CD4-positive, alpha-beta T cell (primary cell): ENCODE measurements around the gene ITPRID2. TPM values are rescaled to one million over a fixed set of nuclear protein-coding genes. Genes with fewer than 3 reads are reported as not detected.

Experiments used
- ATAC-seq: fragments of 200-7000 bp; cut with Tn5 transposase; one replicate; pipeline ENCODE4 v1.10.0; 2022; ENCODE audit warnings: mild to moderate bottlenecking; ENCODE audit not compliant: poor library complexity
- CTCF ChIA-PET: fragments of 350-600 bp; sonication (Branson Sonifier 250); formaldehyde crosslinking; loops from one replicate; lab custom pipeline; 2021; ENCODE audit warnings: antibody characterized with exemption, inconsistent platforms; lab: Charles Lee
- POLR2A ChIA-PET: fragments of 350-600 bp; sonication (Branson Sonifier 250); formaldehyde crosslinking; loops from one replicate; lab custom pipeline; 2021; ENCODE audit warnings: antibody characterized with exemption, inconsistent platforms; lab: Charles Lee
- DNase-seq, 14 experiments: peaks; one replicate each; pipeline ENCODE4 v3.0.0-alpha.2; 2013 to 2020; ENCODE audit warnings: mixed read lengths in 2 of 14
- H3K27ac ChIP-seq, 2 donors: one replicate each; pipeline versions ENCODE4 v1.5.1 to v1.7.0; 2013; ENCODE audit warnings: low read length in 2 of 2, low read depth in 1 of 2, mild to moderate bottlenecking in 1 of 2
- H3K27me3 ChIP-seq, 2 experiments: 1 replicate in 1 of 2; 2 replicates in 1 of 2; pipeline versions ENCODE4 v1.6.1 to v1.7.0; 2013; ENCODE audit warnings: low read length in 2 of 2, control low read depth in 1 of 2, mild to moderate bottlenecking in 1 of 2, moderate library complexity in 1 of 2; ENCODE audit not compliant: insufficient read depth in 2 of 2, control insufficient read depth in 1 of 2
- H3K36me3 ChIP-seq: one replicate; pipeline ENCODE4 v1.6.1; 2013; ENCODE audit warnings: low read length, control low read depth; ENCODE audit not compliant: insufficient read depth
- H3K4me1 ChIP-seq: one replicate; pipeline ENCODE4 v1.6.1; 2013; ENCODE audit warnings: low read length, control low read depth; ENCODE audit not compliant: insufficient read depth
- H3K4me3 ChIP-seq: one replicate; pipeline ENCODE4 v1.5.1; 2013; ENCODE audit warnings: mild to moderate bottlenecking, low read length, moderate library complexity
- H3K9me3 ChIP-seq, 2 experiments: 1 replicate in 1 of 2; 2 replicates in 1 of 2; pipeline versions ENCODE4 v1.6.1 to v1.7.0; 2013; ENCODE audit warnings: low read length in 2 of 2, mild to moderate bottlenecking in 2 of 2, control low read depth in 1 of 2, moderate library complexity in 1 of 2; ENCODE audit not compliant: control insufficient read depth in 1 of 2, insufficient read depth in 1 of 2
- H3K27ac Mint-ChIP-seq: one replicate; pipeline ENCODE4 v1.8.0; 2020; ENCODE audit warnings: mixed read lengths
- H3K27me3 Mint-ChIP-seq: one replicate; pipeline ENCODE4 v1.8.0; 2021; ENCODE audit warnings: mixed read lengths
- H3K36me3 Mint-ChIP-seq: one replicate; pipeline ENCODE4 v1.8.0; 2021; ENCODE audit warnings: low read depth, mixed read lengths
- H3K4me1 Mint-ChIP-seq: one replicate; pipeline ENCODE4 v1.8.0; 2021; ENCODE audit warnings: low read depth, mixed read lengths
- H3K4me3 Mint-ChIP-seq: one replicate; pipeline ENCODE4 v1.8.0; 2020; ENCODE audit warnings: mild to moderate bottlenecking, mixed read lengths
- H3K9me3 Mint-ChIP-seq: one replicate; pipeline ENCODE4 v1.8.0; 2020; ENCODE audit warnings: mixed read lengths
- intact Hi-C, 2 experiments: fragments of 100-400 bp; cut with DNase I in 1 of 2; cut with micrococcal nuclease in 1 of 2; formaldehyde crosslinking; loops; one replicate each; pipeline versions ENCODE4 v1.15.1 to v1.9.0; 2023 to 2025; cut with DNase I, micrococcal nuclease
- total RNA-seq, 174 experiments: library from RNA in 2 of 174; stranded (reverse) in 2 of 174; gene quantifications; one replicate each; pipeline ENCODE4 v1.2.3 and lab custom pipeline; 2021 to 2026
- TF ChIP-seq, protein P1 (sequence below): fragments of 200-600 bp; IDR thresholded peaks from one replicate; pipeline ENCODE4 v1.8.0; 2022; ENCODE audit warnings: antibody characterized with exemption, mild to moderate bottlenecking

Gene ITPRID2
- total RNA-seq, 2 experiments from 2014 or later: 75.8 to 79.7 TPM

DNA sequence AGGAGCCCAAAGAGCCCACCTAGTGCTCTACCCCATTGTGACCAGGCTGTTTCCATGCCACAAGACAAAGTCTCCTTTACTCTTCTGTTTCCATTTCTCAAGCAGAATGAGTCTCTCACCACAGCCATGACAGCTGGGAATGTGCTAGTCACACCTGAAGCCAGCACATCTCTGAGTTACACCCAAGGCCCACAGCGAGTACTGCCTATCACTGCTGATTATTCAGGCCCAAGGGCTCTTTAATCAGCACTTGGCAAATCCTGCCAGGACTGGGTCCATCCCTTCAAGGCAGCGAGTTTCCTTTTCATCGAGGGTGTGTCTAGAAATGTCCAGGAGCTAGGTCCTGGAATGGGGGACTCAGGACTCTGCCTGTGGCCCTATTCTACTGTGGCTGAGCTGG is 79.5 kb downstream of the ITPRID2 start:
- ATAC-seq (no peak), DNase-seq (no peak)
- Mint-ChIP-seq H3K4me1 (no peaks in the 10 kb centered on the region), H3K27me3 (peaks cover 21% of the 10 kb centered on the region), H3K36me3 (no peaks in the 10 kb centered on the region), H3K27ac (no peak overlapping the region), H3K9me3 (peaks cover 9% of the 10 kb centered on the region), H3K4me3 (no peak overlapping the region)
- POLR2A ChIA-PET: no interaction called here
- Histone ChIP-seq H3K9me3 (peaks cover 0 to 6% of the 10 kb centered on the region in 2 experiments), H3K4me1 (no peaks in the 10 kb centered on the region), H3K36me3 (no peaks in the 10 kb centered on the region), H3K4me3 (no peak overlapping the region), H3K27ac (no peak overlapping the region), H3K27me3 (peaks cover 3 to 7% of the 10 kb centered on the region in 2 experiments)
- CTCF ChIA-PET: no interaction called here
- intact Hi-C loops: no loop called here
- TF ChIP-seq, protein P1, sequence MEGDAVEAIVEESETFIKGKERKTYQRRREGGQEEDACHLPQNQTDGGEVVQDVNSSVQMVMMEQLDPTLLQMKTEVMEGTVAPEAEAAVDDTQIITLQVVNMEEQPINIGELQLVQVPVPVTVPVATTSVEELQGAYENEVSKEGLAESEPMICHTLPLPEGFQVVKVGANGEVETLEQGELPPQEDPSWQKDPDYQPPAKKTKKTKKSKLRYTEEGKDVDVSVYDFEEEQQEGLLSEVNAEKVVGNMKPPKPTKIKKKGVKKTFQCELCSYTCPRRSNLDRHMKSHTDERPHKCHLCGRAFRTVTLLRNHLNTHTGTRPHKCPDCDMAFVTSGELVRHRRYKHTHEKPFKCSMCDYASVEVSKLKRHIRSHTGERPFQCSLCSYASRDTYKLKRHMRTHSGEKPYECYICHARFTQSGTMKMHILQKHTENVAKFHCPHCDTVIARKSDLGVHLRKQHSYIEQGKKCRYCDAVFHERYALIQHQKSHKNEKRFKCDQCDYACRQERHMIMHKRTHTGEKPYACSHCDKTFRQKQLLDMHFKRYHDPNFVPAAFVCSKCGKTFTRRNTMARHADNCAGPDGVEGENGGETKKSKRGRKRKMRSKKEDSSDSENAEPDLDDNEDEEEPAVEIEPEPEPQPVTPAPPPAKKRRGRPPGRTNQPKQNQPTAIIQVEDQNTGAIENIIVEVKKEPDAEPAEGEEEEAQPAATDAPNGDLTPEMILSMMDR: no peak

DNA sequence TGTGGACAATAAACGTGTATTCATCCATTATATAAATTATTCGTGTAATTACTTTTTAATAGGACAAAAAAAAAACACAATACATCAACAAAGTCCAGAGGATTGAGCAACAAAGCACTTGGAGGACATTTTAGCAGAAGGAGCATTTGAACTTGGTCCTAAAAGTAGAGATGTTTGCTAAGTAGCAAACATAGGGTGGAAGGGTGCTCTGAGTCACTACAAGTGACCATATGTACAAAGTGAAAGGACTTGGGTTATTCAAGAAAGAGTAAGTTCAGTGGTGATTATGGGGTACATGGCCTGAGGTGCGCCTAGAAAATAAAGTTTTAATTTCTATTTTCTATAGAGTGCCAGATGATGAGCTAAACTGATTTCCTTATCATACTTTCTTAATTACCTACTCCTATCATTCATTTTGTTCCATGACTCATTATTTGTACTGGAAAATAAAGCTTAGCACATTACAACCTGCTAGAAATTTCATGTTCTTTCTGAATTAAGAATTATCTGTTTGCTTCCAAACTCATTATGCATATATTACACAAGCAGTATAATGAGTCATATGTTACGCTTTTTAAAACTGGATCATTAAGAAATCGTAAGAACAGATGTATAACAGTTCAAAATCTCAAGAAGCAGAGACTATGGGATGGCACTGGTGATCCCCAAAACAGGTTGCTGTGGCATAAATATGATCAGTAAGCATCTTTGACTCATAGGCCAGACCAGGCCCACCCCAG is 81.1 kb downstream of the ITPRID2 start:
- Histone ChIP-seq H3K27me3 (peaks cover 3 to 7% of the 10 kb centered on the region in 2 experiments), H3K4me3 (no peak overlapping the region), H3K27ac (no peak overlapping the region), H3K4me1 (no peaks in the 10 kb centered on the region), H3K9me3 (peaks cover 0 to 6% of the 10 kb centered on the region in 2 experiments), H3K36me3 (no peaks in the 10 kb centered on the region)
- H3K4me1 Mint-ChIP-seq: no peaks in the 10 kb centered on the region
- H3K27me3 Mint-ChIP-seq: peaks cover 21% of the 10 kb centered on the region
- H3K9me3 Mint-ChIP-seq: peaks cover 9% of the 10 kb centered on the region
- no peak for DNase-seq
- TF ChIP-seq, protein P1: no peak
- ATAC-seq: no peak
- ChIA-PET POLR2A (no interaction called here), CTCF (no interaction called here)
- no peak overlapping the region for H3K4me3 Mint-ChIP-seq
- H3K27ac Mint-ChIP-seq: no peak overlapping the region
- intact Hi-C loops: no loop called here
- no peaks in the 10 kb centered on the region for H3K36me3 Mint-ChIP-seq

DNA sequence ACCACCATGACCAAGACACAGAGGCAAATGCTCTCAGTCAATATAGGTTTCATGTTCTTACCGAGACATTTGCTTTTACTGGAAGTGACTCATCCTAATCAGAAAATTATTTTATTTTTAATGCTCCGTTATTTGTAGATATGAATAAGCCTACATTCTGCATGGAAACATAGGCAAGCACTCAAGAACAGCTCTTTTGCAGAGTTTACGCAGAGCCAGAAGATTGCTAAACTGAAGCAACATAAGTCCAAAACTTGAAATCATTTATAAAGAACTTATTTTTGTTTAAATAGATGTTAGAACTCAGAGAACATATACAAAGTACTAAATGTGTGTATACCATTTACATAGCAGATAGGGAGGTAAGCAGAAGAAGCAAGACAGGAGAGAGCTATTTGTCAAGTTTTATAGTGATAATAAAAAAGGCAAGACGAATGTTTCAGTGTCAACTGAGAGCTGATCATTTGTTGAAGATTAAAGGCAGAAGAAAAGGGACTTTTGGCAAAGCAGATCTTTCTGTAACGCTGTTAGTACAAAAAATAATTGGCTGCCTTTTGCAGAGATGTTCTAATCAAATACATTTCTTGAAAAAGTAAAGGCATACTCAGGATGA is 81.7 kb downstream of the ITPRID2 start:
- no peak overlapping the region for H3K27ac ChIP-seq
- peaks cover 3 to 7% of the 10 kb centered on the region in 2 experiments for H3K27me3 ChIP-seq
- CTCF ChIA-PET: no interaction called here
- DNase-seq (no peak), ATAC-seq (no peak)
- TF ChIP-seq, protein P1: no peak
- POLR2A ChIA-PET: no interaction called here
- H3K9me3 ChIP-seq: peaks cover 0 to 6% of the 10 kb centered on the region in 2 experiments
- H3K4me3 Mint-ChIP-seq: no peak overlapping the region
- H3K27ac Mint-ChIP-seq: no peak overlapping the region
- peaks cover 21% of the 10 kb centered on the region for H3K27me3 Mint-ChIP-seq
- peaks cover 9% of the 10 kb centered on the region for H3K9me3 Mint-ChIP-seq
- H3K4me1 Mint-ChIP-seq: no peaks in the 10 kb centered on the region
- H3K36me3 ChIP-seq: no peaks in the 10 kb centered on the region
- no peaks in the 10 kb centered on the region for H3K4me1 ChIP-seq
- H3K4me3 ChIP-seq: no peak overlapping the region
- H3K36me3 Mint-ChIP-seq: no peaks in the 10 kb centered on the region
- intact Hi-C loops: no loop called here
